ENCODE measurements around the gene CCDC175.

DNA sequence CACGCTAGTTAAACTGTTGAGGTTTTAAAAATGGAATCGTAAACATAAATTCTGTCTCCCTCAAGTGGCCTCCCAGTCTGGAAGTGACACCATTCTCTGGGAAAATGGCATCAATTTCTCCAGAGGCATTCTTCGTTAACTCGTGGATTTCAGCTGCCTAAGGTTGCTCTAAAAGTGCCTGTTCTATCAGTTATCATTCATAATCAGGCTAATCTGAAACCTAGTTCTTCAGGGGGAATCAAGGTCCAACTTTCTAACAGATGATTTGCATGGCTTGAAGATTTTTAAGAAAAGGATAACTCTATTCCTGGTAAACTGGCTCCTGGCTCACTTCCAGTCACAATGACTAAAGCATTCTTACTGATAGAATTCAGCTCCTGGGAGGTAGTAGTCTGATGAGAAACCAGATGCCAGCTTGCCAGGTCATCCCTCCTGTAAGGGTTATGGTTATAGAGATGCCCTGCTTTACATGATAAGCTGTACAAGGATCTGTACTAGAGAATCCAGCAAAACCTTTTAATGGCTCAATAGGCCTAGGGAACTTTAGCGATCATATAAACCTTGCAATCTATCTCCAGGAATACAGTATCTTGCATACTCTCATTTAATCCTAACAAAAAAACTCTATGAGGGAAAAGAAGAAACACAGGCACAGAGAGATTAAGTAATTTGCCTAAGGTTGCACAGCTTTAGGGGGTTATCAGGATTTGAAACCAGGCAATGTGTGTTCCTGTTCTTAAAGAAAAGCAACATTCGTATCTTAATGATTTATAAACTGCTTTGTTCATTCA lies 93.9 kb downstream of the CCDC175 start:
- TF ChIP-seq CTCF (IDR thresholded peaks at IDR 0.05) (no peak), POLR2AphosphoS5 (IDR thresholded peaks at IDR 0.05; ENCODE audit: insufficient read depth in 1 of 2, low read depth in 1 of 2) (no peak), POLR2A (IDR thresholded peaks at IDR 0.05) (no peak)

Data from vagina (tissue), 2 donors.